Mesenchymal stem cell (in vitro differentiated cells and primary cell): ENCODE results near the gene TSPAN31.

ENCODE experiments used
- DNase-seq: peaks from one replicate; pipeline ENCODE4 v3.0.0-alpha.2; 2013
- H2AFZ ChIP-seq: one replicate; pipeline ENCODE4 v1.6.1; 2013; ENCODE audit warnings: low read depth, mild to moderate bottlenecking, control low read depth, inconsistent platforms, low read length, moderate library complexity
- H2AK5ac ChIP-seq: 2 replicates; pipeline ENCODE4 v1.6.1; 2013; ENCODE audit warnings: low read length, moderate library complexity, mild to moderate bottlenecking, inconsistent platforms; ENCODE audit not compliant: severe bottlenecking
- H2BK120ac ChIP-seq: one replicate; pipeline ENCODE4 v1.6.1; 2013; ENCODE audit warnings: low read depth, mild to moderate bottlenecking, inconsistent platforms, low read length, moderate library complexity
- H2BK12ac ChIP-seq, 2 experiments: one replicate each; pipeline ENCODE4 v1.6.1; 2013; ENCODE audit warnings: inconsistent platforms in 2 of 2, low read length in 2 of 2, mild to moderate bottlenecking in 2 of 2, moderate library complexity in 2 of 2, control low read depth in 1 of 2
- H2BK15ac ChIP-seq: one replicate; pipeline ENCODE4 v1.6.1; 2013; ENCODE audit warnings: mild to moderate bottlenecking, low read depth, inconsistent platforms; ENCODE audit not compliant: poor library complexity, severe bottlenecking
- H2BK5ac ChIP-seq: 2 replicates; pipeline ENCODE4 v1.6.1; 2013; ENCODE audit warnings: low read depth, mild to moderate bottlenecking, low read length, control low read depth, inconsistent platforms; ENCODE audit not compliant: poor library complexity, severe bottlenecking
- H3K14ac ChIP-seq, 2 experiments: one replicate each; pipeline ENCODE4 v1.6.1; 2013; ENCODE audit warnings: inconsistent platforms in 2 of 2, low read length in 2 of 2, control low read depth in 1 of 2, mild to moderate bottlenecking in 1 of 2, moderate library complexity in 1 of 2
- H3K18ac ChIP-seq, 2 experiments: one replicate each; pipeline ENCODE4 v1.6.1; 2013; ENCODE audit warnings: inconsistent platforms in 2 of 2, low read length in 2 of 2, control low read depth in 1 of 2, low read depth in 1 of 2, mild to moderate bottlenecking in 1 of 2
- H3K23ac ChIP-seq, 2 experiments: one replicate each; pipeline ENCODE4 v1.6.1; 2013; ENCODE audit warnings: inconsistent platforms in 2 of 2, low read length in 2 of 2, mild to moderate bottlenecking in 2 of 2, moderate library complexity in 2 of 2, control low read depth in 1 of 2
- H3K27ac ChIP-seq: 2 replicates; pipeline ENCODE4 v1.5.1; 2013; ENCODE audit warnings: mild to moderate bottlenecking, moderate library complexity, low read length, control low read depth, inconsistent platforms; ENCODE audit not compliant: poor library complexity, severe bottlenecking
- H3K27me3 ChIP-seq, 2 experiments: 2 replicates each; pipeline versions ENCODE4 v1.6.1 to v1.7.0; 2013; ENCODE audit warnings: low read length in 2 of 2, mild to moderate bottlenecking in 2 of 2, moderate library complexity in 2 of 2, control low read depth in 1 of 2, inconsistent platforms in 1 of 2; ENCODE audit not compliant: control insufficient read depth in 1 of 2, insufficient read depth in 1 of 2
- H3K36me3 ChIP-seq, 2 experiments: 2 replicates each; pipeline versions ENCODE4 v1.6.1 to v1.7.0; 2013; ENCODE audit warnings: low read length in 2 of 2, control low read depth in 1 of 2, inconsistent platforms in 1 of 2, low read depth in 1 of 2, mild to moderate bottlenecking in 1 of 2; ENCODE audit not compliant: insufficient read depth in 2 of 2, control insufficient read depth in 1 of 2
- H3K4ac ChIP-seq, 2 experiments: one replicate each; pipeline ENCODE4 v1.6.1; 2013; ENCODE audit warnings: inconsistent platforms in 2 of 2, low read length in 2 of 2, mild to moderate bottlenecking in 2 of 2, moderate library complexity in 2 of 2, control low read depth in 1 of 2, low read depth in 1 of 2
- H3K4me1 ChIP-seq: 2 replicates; pipeline ENCODE4 v1.6.1; 2013; ENCODE audit warnings: low read depth, low read length, control low read depth; ENCODE audit not compliant: control insufficient read depth, insufficient read depth
- H3K4me2 ChIP-seq: 2 replicates; pipeline ENCODE4 v1.6.1; 2013; ENCODE audit warnings: low read length, mild to moderate bottlenecking, inconsistent platforms; ENCODE audit not compliant: poor library complexity, severe bottlenecking
- H3K4me3 ChIP-seq, 2 experiments: 2 replicates each; pipeline versions ENCODE4 v1.5.1 to v1.7.0; 2013; ENCODE audit warnings: low read length in 2 of 2, mild to moderate bottlenecking in 2 of 2, control low read depth in 1 of 2, low read depth in 1 of 2; ENCODE audit not compliant: insufficient read depth in 1 of 2
- H3K79me1 ChIP-seq: replicated peaks from 2 replicates; pipeline ENCODE4 v1.6.1; 2013; ENCODE audit warnings: mild to moderate bottlenecking, control low read depth, low read length, inconsistent platforms; ENCODE audit not compliant: poor library complexity, severe bottlenecking
- H3K9ac ChIP-seq: 2 replicates; pipeline ENCODE4 v1.7.0; 2013; ENCODE audit warnings: mild to moderate bottlenecking, low read length, moderate library complexity
- H3K9me3 ChIP-seq: 2 replicates; pipeline ENCODE4 v1.7.0; 2013; ENCODE audit warnings: mild to moderate bottlenecking, low read length; ENCODE audit not compliant: control insufficient read depth
- H4K8ac ChIP-seq: one replicate; pipeline ENCODE4 v1.6.1; 2013; ENCODE audit warnings: inconsistent platforms, mild to moderate bottlenecking, low read length, moderate library complexity
- H4K91ac ChIP-seq: one replicate; pipeline ENCODE4 v1.6.1; 2013; ENCODE audit warnings: mild to moderate bottlenecking, low read length, inconsistent platforms
- WGBS: methylation state at CpG from one replicate; pipeline ENCODE4 v1.1.7; 2013; ENCODE audit warnings: mixed read lengths; 5-methylcytosine and 5-hydroxymethylcytosine counted together

The TSPAN31 gene

DNA sequence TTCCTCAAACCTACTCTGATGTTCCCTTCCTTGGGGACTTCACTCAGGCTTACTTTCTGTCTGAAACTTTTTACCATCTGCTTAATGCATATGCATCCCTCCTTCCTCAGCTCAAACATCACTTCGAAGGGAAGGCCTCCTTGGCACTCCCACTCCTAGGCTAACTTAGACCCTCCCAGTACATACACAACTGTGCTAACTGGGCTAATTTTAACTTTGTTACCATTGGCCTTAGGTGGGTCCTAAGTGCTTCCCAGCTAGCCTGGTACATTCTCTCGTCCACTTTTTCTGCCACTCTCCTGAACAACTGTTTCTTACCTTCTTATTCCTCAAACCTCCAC is 31.4 kb downstream of the TSPAN31 start:
- 83% methylated on average over 2 of the region's 2 CpGs for WGBS
- no peak overlapping the region for H3K4ac ChIP-seq
- H2AK5ac ChIP-seq: no peak overlapping the region
- H2BK120ac ChIP-seq: no peak overlapping the region
- H3K27ac ChIP-seq: no peak overlapping the region
- peaks cover 6% of the 10 kb centered on the region for H3K4me1 ChIP-seq
- no peak overlapping the region for H3K14ac ChIP-seq
- H3K79me1 ChIP-seq: peaks cover 5% of the 10 kb centered on the region
- H4K8ac ChIP-seq: no peak overlapping the region
- H2BK12ac ChIP-seq: no peak overlapping the region
- H3K36me3 ChIP-seq: peaks cover 10 to 41% of the 10 kb centered on the region in 2 experiments
- H2AFZ ChIP-seq: no peak overlapping the region
- no peaks in the 10 kb centered on the region for H3K27me3 ChIP-seq
- H3K18ac ChIP-seq: no peak overlapping the region
- no peak overlapping the region for H2BK5ac ChIP-seq
- no peak overlapping the region for H3K4me2 ChIP-seq
- H4K91ac ChIP-seq: no peak overlapping the region
- no peak overlapping the region for H3K23ac ChIP-seq
- DNase-seq: no peak
- H3K4me3 ChIP-seq: no peak overlapping the region
- no peak overlapping the region for H2BK15ac ChIP-seq
- no peaks in the 10 kb centered on the region for H3K9me3 ChIP-seq
- H3K9ac ChIP-seq: no peak overlapping the region

DNA sequence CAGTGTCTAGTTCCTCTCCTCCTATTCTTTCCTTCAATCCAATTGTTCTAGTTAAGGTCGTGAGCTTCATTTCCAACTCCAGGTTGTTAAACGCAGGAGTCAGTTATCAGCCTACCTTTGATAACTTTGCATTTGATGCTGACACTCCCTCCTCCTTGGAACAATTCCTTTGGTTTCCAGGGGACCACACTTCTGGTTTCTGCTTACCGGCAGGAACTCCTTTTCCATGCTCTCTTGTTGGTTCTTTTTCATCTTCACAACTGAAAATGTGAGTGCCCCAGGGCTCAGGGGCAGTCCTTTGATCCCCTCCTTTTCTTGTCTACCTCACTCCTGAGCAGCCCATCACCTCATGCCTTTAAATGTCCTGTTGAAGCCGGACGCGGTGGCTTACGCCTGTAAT is 32.5 kb downstream of the TSPAN31 start:
- WGBS: 97% methylated on average over 4 of the region's 7 CpGs
- no peak overlapping the region for H3K27ac ChIP-seq
- DNase-seq: no peak

DNA sequence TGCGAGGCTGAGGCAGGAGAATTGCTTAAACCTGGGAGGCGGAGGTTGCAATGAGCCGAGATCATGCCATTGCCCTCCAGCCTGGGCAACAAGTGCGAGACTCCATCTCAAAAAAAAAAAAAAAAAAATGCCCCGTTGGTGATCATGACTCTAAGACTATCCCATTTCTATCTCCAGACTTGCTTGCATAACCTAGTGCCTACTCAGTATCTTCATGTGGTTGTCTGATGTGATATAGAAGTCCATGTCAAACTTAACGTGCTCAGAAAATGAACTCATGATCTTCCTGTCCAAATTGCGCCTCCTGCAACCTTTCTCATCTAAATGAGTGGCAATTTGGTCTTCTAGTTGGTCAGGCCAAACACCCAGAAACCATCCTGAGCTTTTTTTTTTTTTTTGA is 33.1 kb downstream of the TSPAN31 start:
- no peak overlapping the region for H2AFZ ChIP-seq
- H3K4me2 ChIP-seq: no peak overlapping the region
- H3K23ac ChIP-seq: no peak overlapping the region
- H3K9me3 ChIP-seq: no peaks in the 10 kb centered on the region
- H3K27ac ChIP-seq: no peak overlapping the region
- H3K4ac ChIP-seq: no peak overlapping the region
- H3K27me3 ChIP-seq: no peaks in the 10 kb centered on the region
- peaks cover 10 to 44% of the 10 kb centered on the region in 2 experiments for H3K36me3 ChIP-seq
- H3K79me1 ChIP-seq: peaks cover 7% of the 10 kb centered on the region
- no peak overlapping the region for H4K91ac ChIP-seq
- no peak overlapping the region for H2BK15ac ChIP-seq
- H3K4me3 ChIP-seq: no peak overlapping the region
- H3K9ac ChIP-seq: no peak overlapping the region
- H2BK120ac ChIP-seq: no peak overlapping the region
- DNase-seq: no peak
- no peak overlapping the region for H2AK5ac ChIP-seq
- H3K14ac ChIP-seq: no peak overlapping the region
- peaks cover 4% of the 10 kb centered on the region for H3K4me1 ChIP-seq
- H2BK5ac ChIP-seq: no peak overlapping the region
- H3K18ac ChIP-seq: no peak overlapping the region
- H2BK12ac ChIP-seq: no peak overlapping the region
- no peak overlapping the region for H4K8ac ChIP-seq
- 100% methylated on average over 5 of the region's 7 CpGs for WGBS

More for the DNA sequence above, 32.5 kb downstream of the TSPAN31 start:
- Histone ChIP-seq H4K8ac (no peak overlapping the region), H2BK5ac (no peak overlapping the region), H2BK120ac (no peak overlapping the region), H4K91ac (no peak overlapping the region), H3K9me3 (no peaks in the 10 kb centered on the region), H3K27me3 (no peaks in the 10 kb centered on the region), H2AFZ (no peak overlapping the region), H3K4me3 (no peak overlapping the region), H3K4ac (no peak overlapping the region), H3K4me2 (no peak overlapping the region), H2AK5ac (no peak overlapping the region), H3K36me3 (peaks cover 10 to 44% of the 10 kb centered on the region in 2 experiments), H3K14ac (no peak overlapping the region), H3K18ac (no peak overlapping the region), H3K23ac (no peak overlapping the region), H3K4me1 (peaks cover 4% of the 10 kb centered on the region), H2BK12ac (no peak overlapping the region), H3K79me1 (peaks cover 5% of the 10 kb centered on the region), H3K9ac (no peak overlapping the region), H2BK15ac (no peak overlapping the region)

DNA sequence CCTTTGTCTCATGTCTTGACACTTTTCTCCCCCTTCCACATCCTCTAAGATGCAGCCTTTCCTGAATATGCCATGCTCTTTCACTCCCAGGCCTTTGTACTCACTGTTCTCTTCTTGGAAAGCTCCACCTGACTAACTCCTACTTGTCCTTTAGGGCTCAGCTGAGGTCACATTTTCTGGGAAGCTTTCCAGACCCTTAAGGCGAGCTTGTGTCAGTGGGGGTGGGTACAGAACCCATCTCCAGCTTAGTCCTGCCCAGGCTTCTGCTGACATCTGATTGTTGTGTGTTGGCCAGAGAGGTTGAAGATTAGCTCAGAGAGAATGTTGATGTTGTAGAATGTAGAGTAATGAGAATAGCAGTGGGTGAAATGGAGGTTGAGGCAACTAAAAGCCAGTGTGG is 34.9 kb downstream of the TSPAN31 start:
- H2AK5ac ChIP-seq: no peak overlapping the region
- no peak overlapping the region for H2BK5ac ChIP-seq
- H2BK120ac ChIP-seq: no peak overlapping the region
- no peak overlapping the region for H3K9ac ChIP-seq
- H4K91ac ChIP-seq: no peak overlapping the region
- H3K36me3 ChIP-seq: peaks cover 10 to 46% of the 10 kb centered on the region in 2 experiments
- H2AFZ ChIP-seq: no peak overlapping the region
- H3K4me3 ChIP-seq: no peak overlapping the region
- H3K4me2 ChIP-seq: no peak overlapping the region
- WGBS: 82% methylated on average over 1 of the region's 1 CpG
- no peak overlapping the region for H2BK12ac ChIP-seq
- no peak overlapping the region for H3K27ac ChIP-seq
- no peak overlapping the region for H2BK15ac ChIP-seq
- no peak overlapping the region for H3K23ac ChIP-seq
- no peak overlapping the region for H3K14ac ChIP-seq
- H3K4ac ChIP-seq: no peak overlapping the region
- no peak overlapping the region for H3K18ac ChIP-seq
- no peaks in the 10 kb centered on the region for H3K4me1 ChIP-seq
- H3K27me3 ChIP-seq: no peaks in the 10 kb centered on the region
- H4K8ac ChIP-seq: no peak overlapping the region
- DNase-seq: no peak
- H3K79me1 ChIP-seq: peaks cover 11% of the 10 kb centered on the region
- H3K9me3 ChIP-seq: no peaks in the 10 kb centered on the region
